IMR-90 (cell line): ENCODE results near the gene AQP6.

Source experiments
- BHLHE40 ChIP-seq: fragments of 150-350 bp; IDR thresholded peaks from 2 replicates; pipeline ENCODE4 v1.6.1; 2016; ENCODE audit warnings: mild to moderate bottlenecking, low read depth, low read length
- CEBPB ChIP-seq: IDR thresholded peaks from 2 replicates; pipeline ENCODE4 v1.6.1; 2012; ENCODE audit warnings: low read depth, low read length, improper control_type of control experiment
- CHD1 ChIP-seq: IDR thresholded peaks from 2 replicates; pipeline ENCODE4 v1.6.1; 2012; ENCODE audit warnings: low read depth, low read length, improper control_type of control experiment
- CTCF ChIP-seq: conservative IDR thresholded peaks from 2 replicates; pipeline ENCODE4 v1.5.1; 2012; ENCODE audit warnings: mild to moderate bottlenecking, low read depth, low read length, improper control_type of control experiment
- FOS ChIP-seq: fragments of 150-350 bp; IDR thresholded peaks from 2 replicates; pipeline ENCODE4 v1.6.1; 2016; ENCODE audit warnings: low read depth, low read length
- MAFK ChIP-seq: IDR thresholded peaks from 2 replicates; pipeline ENCODE4 v1.6.1; 2012; ENCODE audit warnings: low read depth, low read length, improper control_type of control experiment
- MXI1 ChIP-seq: IDR thresholded peaks from 2 replicates; pipeline ENCODE4 v1.6.1; 2012; ENCODE audit warnings: low read depth, mild to moderate bottlenecking, low read length, moderate library complexity, borderline replicate concordance
- POLR2A ChIP-seq: IDR thresholded peaks from 2 replicates; pipeline ENCODE4 v1.6.1; 2012; ENCODE audit warnings: mild to moderate bottlenecking, low read depth, low read length
- RAD21 ChIP-seq: IDR thresholded peaks from 2 replicates; pipeline ENCODE4 v1.6.1; 2012; ENCODE audit warnings: low read length, improper control_type of control experiment
- RCOR1 ChIP-seq: IDR thresholded peaks from 2 replicates; pipeline ENCODE4 v1.6.1; 2012; ENCODE audit warnings: mild to moderate bottlenecking, low read length, improper control_type of control experiment; ENCODE audit not compliant: insufficient replicate concordance
- RFX5 ChIP-seq: IDR thresholded peaks from 2 replicates; pipeline ENCODE4 v1.8.0; 2012; ENCODE audit warnings: low read depth, mild to moderate bottlenecking, low read length, moderate library complexity
- SMC3 ChIP-seq: fragments of 150-350 bp; IDR thresholded peaks from 2 replicates; pipeline ENCODE4 v1.6.1; 2016; ENCODE audit warnings: low read depth, mild to moderate bottlenecking, antibody characterized with exemption, low read length, moderate library complexity
- TF ChIP-seq, protein P1 (sequence below): fragments of 150-350 bp; IDR thresholded peaks from 2 replicates; pipeline ENCODE4 v1.6.1; 2017; ENCODE audit warnings: mild to moderate bottlenecking, antibody characterized with exemption, low read length, low read depth
- TF ChIP-seq, protein P2 (sequence below): fragments of 150-350 bp; IDR thresholded peaks from 2 replicates; pipeline ENCODE4 v1.6.1; 2016; ENCODE audit warnings: low read depth, mild to moderate bottlenecking, low read length, moderate library complexity, borderline replicate concordance

- TF ChIP-seq CTCF (no peak), SMC3 (no peak), RAD21 (no peak), POLR2A (no peak), RCOR1 (no peak), BHLHE40 (no peak), RFX5 (no peak), CEBPB (no peak), FOS (no peak), MAFK (no peak), MXI1 (no peak), CHD1 (no peak)
- TF ChIP-seq, protein P1, sequence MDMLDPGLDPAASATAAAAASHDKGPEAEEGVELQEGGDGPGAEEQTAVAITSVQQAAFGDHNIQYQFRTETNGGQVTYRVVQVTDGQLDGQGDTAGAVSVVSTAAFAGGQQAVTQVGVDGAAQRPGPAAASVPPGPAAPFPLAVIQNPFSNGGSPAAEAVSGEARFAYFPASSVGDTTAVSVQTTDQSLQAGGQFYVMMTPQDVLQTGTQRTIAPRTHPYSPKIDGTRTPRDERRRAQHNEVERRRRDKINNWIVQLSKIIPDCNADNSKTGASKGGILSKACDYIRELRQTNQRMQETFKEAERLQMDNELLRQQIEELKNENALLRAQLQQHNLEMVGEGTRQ: no peak
- TF ChIP-seq, protein P2, sequence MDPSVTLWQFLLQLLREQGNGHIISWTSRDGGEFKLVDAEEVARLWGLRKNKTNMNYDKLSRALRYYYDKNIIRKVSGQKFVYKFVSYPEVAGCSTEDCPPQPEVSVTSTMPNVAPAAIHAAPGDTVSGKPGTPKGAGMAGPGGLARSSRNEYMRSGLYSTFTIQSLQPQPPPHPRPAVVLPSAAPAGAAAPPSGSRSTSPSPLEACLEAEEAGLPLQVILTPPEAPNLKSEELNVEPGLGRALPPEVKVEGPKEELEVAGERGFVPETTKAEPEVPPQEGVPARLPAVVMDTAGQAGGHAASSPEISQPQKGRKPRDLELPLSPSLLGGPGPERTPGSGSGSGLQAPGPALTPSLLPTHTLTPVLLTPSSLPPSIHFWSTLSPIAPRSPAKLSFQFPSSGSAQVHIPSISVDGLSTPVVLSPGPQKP: no peak
Measured at GRCh38 chr12:49967777-49968250, 4.9 kb upstream of the AQP6 start.
